NK-92 treated with Interleukin-12 subunit alpha and Interleukin-12 subunit beta, amount 100 ng/mL, for 24 hours (cell line): ENCODE results near the gene GEMIN5.
"Not testable (repeated sequence)": the region's sequence is repeated elsewhere in the genome, so short reads cannot be mapped to it uniquely, and the experiment has no call there.

Experiments used
- DNase-seq: peaks from one replicate; lab custom pipeline; 2025; lab: John Stamatoyannopoulos, UW

The GEMIN5 gene, protein sequence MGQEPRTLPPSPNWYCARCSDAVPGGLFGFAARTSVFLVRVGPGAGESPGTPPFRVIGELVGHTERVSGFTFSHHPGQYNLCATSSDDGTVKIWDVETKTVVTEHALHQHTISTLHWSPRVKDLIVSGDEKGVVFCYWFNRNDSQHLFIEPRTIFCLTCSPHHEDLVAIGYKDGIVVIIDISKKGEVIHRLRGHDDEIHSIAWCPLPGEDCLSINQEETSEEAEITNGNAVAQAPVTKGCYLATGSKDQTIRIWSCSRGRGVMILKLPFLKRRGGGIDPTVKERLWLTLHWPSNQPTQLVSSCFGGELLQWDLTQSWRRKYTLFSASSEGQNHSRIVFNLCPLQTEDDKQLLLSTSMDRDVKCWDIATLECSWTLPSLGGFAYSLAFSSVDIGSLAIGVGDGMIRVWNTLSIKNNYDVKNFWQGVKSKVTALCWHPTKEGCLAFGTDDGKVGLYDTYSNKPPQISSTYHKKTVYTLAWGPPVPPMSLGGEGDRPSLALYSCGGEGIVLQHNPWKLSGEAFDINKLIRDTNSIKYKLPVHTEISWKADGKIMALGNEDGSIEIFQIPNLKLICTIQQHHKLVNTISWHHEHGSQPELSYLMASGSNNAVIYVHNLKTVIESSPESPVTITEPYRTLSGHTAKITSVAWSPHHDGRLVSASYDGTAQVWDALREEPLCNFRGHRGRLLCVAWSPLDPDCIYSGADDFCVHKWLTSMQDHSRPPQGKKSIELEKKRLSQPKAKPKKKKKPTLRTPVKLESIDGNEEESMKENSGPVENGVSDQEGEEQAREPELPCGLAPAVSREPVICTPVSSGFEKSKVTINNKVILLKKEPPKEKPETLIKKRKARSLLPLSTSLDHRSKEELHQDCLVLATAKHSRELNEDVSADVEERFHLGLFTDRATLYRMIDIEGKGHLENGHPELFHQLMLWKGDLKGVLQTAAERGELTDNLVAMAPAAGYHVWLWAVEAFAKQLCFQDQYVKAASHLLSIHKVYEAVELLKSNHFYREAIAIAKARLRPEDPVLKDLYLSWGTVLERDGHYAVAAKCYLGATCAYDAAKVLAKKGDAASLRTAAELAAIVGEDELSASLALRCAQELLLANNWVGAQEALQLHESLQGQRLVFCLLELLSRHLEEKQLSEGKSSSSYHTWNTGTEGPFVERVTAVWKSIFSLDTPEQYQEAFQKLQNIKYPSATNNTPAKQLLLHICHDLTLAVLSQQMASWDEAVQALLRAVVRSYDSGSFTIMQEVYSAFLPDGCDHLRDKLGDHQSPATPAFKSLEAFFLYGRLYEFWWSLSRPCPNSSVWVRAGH (N-terminal part only)

DNA sequence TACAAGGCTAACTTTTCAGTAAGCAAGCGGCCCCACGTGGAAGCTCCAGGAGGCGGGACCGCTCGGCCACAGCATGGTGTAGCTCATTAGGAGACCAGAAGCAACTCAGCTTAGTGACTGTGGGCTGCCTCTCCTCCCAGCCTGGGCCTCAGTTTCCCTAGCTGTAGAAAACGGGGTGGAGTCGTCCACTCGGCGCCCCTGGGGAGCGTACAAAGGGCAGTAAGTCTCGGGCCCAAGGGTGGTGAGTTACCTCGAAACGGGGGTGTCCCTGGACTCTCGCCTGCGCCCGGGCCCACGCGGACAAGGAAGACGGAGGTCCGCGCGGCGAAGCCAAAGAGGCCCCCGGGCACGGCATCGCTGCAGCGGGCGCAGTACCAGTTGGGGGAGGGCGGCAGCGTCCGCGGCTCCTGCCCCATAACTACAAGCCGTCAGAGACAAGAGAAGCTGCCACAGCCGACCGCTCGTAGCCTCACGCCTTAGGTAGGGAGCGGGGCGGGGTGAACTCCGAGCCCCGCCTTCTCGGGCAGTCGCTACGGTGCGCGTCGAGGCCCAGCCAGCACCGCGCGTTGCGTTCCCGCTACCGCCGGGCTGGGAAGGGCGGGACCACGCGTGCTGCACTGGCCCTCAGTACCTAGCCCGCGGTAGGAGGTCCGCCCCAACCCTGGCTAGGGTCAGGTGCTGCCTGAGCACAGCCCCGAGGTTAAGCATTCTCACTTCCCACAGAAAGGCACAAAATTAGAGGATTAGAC lies at the start of gene GEMIN5:
GEMIN5 (minus strand) TSS at position 494 of the 749 bp plus-strand sequence; CDS start at position 416, 78 bp downstream.
- peak; percentile 79 for DNase-seq

DNA sequence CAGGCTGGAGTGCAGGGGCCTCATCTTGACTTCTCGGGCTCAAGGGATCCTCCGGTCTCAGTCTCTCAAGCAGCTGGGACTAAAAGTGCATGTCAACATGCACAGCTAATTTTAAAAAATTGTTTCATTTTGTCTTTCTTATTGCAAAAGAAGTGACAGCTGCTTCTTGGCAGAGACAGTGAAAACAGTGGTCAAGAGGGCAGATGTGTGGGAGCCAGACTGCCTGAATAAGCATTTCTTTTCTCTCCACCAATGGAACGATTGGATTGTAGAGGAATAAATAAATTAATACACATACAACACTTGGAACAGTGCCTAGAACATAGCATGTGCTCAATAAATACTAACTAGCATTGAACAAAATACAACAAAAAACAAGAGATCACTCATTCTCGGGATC lies 48.1 kb upstream of the GEMIN5 start:
- no peak for DNase-seq

GRCh38 chr5:154984946-154985516 lies 47.0 kb upstream of the GEMIN5 start:
- no peak for DNase-seq

DNA sequence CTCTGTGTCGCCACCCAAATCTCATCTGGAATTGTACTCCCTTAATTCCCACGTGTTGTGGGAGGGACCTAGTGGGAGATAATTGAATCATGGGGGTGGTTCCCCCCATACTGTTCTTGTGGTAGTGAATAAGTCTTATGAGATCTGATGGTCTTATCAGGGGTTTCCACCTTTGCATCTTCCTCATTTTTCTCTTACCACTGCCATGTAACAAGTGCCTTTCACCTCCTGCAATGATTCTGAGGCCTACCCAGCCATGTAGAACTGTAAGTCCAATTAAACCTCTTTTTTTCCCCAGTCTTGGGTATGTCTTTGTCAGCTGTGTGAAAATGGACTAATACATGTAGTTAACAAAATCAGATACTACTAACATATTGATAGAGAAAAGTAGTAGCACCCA lies 40.3 kb upstream of the GEMIN5 start:
- not testable (repeated sequence) for DNase-seq

GRCh38 chr5:154977409-154977808 lies 39.4 kb upstream of the GEMIN5 start:
- DNase-seq = no peak

DNA sequence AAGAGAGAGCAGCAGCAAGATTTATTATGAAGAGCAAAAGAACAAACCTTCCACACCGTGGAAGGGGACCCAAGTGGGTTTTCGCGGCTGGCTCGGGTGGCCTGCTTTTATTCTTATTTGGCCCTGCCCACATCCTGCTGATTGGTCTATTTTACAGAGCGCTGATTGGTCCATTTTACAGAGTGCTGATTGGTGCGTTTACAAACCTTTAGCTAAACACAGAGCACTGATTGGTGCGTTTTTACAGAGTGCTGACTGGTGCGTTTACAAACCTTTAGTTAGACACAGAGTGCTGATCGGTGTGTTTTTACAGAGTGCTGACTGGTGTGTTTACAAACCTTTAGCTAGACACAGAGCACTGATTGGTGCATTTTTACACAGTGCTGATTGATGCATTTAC lies 38.1 kb upstream of the GEMIN5 start:
- DNase-seq = not testable (repeated sequence)

DNA sequence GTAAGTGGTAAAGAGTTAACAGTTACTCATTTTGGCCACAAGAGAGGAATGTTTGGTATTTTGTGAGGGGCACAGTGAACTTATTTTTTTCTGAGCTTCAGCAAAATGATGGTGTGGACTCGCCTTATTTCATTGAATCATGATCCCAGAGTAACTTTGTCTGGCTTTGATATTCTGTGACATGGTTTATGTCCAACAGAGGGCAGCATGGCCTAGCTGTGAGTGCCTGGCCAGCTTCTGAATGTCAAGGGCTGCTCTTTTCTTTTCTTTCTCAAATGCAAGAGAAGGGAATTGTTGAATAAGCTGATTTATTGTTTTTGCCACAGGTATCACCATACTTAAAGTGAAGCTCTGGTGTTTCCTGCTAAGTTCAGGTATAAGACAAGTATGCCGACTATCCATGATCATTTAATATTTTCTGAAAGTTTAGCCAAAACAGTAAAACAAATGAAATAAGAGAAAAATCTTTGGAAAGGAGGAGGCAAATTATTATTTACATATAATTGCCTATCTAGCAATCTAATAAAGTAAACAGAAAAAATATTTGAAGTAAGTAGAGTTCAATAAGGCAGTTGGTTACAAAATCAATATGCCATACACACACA lies 34.6 kb upstream of the GEMIN5 start:
- DNase-seq = no peak

DNA sequence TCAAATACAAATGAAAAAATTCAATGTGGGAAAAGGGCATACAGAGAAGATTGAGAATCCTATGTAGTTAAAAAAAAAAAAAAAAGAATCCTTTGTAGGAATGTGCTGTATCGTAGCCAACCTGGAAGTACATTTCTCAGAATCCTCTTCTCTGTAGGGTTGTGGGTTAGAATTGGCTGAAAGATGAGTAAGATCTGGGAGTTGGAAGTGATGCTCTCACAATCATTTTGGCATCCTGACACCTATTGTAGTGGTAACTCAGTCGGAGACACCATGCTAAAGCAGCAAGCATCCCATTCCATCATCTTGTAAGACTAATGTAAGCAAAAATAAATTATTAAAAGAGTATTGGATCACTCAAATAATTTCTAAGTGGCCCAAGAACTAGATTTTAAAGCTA lies 33.5 kb upstream of the GEMIN5 start:
- DNase-seq = no peak

GRCh38 chr5:154970759-154971158 lies 32.7 kb upstream of the GEMIN5 start:
- no peak for DNase-seq

DNA sequence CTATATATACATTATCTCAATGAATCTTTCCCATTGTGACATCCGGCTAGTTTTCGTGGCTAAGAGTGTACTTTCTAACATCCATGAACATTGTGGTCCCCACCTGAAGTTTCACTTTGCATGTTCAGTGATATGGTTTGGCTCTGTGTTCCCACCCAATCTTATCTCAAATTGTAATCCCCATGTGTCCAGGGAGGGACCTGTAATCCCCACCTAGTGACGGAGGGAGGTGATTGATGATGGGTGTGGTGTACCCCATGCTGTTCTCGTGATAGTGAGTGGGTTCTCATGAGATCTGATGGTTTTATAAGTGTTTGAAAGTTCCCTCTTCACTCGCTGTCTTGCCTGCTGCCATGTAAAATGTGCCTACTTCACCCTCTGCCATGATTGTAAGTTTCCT lies 30.9 kb upstream of the GEMIN5 start:
- no peak for DNase-seq

- DNase-seq = no peak
These were observed 29.5 kb upstream of the GEMIN5 start for GRCh38 chr5:154967421-154968024.

DNA sequence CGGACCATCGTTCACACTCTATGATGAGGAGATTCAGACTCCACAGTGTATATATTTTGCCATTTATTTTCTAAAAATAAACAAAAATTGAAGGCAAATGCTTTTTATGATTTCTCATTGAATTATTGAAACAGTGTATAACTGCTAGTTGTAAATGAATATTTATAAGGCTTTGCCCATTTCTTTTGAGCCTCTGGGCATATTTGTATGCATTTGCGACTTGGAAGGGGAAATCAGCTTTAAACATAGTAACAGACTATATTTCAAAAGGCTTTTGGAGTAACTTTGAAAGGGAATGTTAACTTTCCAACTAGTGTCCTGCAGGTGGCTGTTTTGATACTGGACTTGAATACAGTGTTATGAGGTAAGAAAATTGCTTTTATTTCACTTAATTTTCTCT lies 28.9 kb upstream of the GEMIN5 start:
- DNase-seq = no peak

- no peak for DNase-seq
These were observed 28.2 kb upstream of the GEMIN5 start for GRCh38 chr5:154966081-154966841.

DNA sequence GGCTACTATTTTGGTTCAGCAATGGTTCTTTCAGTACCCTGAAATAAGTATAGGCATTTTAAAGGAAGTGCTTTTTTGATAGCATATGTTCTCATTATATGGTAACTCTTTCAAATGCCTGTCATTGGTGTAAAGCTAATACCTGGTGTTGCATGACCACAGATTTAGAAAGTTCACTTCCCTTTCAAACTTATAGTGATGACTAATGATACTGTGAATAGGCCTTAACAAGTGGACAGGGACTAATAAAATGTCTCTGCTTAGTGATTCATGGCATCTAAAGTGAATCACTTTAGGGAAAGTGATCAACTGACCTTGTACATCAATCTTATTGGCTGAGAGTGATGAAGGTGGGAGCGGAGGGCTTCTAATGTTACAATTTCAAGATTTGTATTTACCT lies 24.5 kb upstream of the GEMIN5 start:
- no peak for DNase-seq

GRCh38 chr5:154956712-154957111 lies 18.7 kb upstream of the GEMIN5 start:
- DNase-seq = no peak

- no peak for DNase-seq
These were observed 11.8 kb upstream of the GEMIN5 start for GRCh38 chr5:154949781-154950180.

DNA sequence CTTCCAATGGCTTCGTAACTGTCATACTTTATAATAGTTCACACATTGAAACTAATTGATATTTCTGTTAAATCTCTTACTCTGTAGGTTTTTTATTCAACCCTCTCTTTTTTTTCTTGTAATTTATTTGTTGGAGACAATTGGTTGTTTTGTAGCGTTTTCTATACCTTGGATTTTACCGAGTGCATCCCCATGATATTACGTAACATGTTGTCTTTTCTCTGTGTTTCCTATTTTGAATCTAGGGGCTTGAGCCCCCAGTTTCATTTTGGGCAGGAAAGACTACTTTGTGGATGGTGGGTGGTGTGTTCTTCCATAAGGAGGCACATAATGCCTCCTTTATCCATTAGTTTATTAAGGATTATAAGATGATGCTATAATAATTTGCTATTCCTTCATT lies 10.3 kb upstream of the GEMIN5 start:
- DNase-seq = no peak

GRCh38 chr5:154947778-154948177 lies 9.8 kb upstream of the GEMIN5 start:
- no peak for DNase-seq

DNA sequence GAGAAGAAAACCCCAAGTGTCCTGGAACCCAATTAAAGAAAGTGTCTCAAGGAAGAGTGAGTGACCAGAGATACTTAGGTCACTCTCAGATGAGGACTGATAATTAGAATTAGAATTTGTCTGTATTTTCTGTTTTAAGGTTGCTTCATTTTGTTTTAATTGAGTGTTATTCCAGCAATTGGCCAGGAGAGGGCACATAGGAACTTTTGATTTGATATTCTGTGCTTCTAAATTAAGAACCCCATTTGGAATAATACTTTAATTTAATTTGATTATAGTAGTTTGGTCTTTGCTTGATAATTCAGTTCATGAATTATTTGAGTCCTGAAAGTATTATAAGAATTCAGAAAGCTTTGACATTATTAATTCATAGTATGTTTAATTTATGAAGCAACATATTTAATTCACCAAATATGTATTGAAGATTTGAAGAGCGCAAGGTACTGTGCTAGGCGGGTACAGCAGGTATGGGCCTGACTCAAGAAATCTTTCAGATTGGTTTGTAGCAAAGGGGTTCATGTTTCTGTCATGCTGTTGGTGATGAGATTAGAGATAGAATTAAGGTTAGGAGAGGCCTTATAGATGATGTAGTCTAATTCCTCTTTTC lies 7.8 kb upstream of the GEMIN5 start:
- DNase-seq = no peak
